ENCODE measurements around the gene DOCK8.
"Not testable (repeated sequence)": the region's sequence is repeated elsewhere in the genome, so short reads cannot be mapped to it uniquely, and the experiment has no call there.

The DOCK8 gene

DNA sequence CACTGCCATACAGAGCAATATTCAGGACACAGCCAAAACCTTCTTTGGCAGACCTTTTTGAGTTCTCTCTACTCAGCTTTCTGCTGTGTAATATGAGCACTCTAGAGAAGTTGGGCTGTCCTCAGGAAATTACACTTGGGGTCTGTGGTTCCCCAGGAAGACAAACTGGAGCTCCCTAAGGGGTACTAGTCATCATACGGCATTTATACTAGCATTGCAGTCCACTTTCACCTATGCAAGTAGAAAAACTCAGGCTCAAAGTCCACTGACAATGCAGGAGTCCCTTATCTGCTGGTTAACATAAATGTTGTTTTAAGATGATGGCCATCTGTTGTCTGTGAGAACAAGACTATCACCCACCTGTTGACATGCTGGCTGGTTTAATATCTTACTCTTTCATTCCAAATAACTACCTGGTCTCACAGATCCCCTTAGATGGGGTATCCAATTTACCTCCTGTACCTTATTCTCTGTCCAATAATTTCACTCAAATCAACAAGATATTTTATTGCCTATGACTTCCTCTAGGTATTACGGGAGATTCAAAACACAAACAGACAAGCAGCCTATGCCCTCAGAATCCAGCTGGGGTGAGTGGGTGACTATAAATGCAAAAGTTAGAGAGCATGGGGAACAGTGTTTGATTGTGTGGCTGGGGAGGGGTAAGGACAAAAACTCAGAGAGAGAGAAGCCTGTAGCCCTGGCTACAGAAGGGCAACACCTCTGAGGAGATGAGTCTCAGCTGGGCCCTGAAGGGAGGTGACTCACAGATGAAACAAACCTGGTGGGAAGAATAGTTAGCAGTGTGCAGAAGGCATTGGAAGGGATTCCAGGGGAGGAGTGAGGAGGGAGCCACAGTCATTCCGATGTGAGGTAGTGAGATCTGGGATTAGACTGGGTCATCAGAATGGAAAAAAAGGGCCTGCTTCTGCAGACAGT is 10.2 kb downstream of the DOCK8 start:
- no peak for DNase-seq (ENCODE audit: low read depth)

DNA sequence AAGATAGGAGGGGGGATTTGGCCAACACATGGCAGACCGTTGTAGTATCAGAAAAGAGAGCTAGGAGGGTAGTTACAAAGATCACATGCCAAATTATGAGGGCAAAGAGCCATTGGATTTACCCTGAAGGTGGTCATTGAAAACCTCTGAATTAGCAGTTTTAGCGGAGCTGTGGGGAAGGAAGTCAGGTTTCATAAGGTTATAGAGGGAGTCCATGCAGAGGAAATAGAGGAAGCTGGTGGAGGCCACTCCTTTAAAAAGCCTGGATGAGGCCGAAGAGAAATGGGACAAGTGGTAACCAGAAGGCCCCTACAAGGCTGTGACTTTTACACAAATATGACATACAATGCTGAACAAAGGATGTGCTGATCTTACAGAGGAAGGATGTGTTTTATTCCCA is 13.2 kb downstream of the DOCK8 start:
- no peak for DNase-seq (ENCODE audit: low read depth)

DNA sequence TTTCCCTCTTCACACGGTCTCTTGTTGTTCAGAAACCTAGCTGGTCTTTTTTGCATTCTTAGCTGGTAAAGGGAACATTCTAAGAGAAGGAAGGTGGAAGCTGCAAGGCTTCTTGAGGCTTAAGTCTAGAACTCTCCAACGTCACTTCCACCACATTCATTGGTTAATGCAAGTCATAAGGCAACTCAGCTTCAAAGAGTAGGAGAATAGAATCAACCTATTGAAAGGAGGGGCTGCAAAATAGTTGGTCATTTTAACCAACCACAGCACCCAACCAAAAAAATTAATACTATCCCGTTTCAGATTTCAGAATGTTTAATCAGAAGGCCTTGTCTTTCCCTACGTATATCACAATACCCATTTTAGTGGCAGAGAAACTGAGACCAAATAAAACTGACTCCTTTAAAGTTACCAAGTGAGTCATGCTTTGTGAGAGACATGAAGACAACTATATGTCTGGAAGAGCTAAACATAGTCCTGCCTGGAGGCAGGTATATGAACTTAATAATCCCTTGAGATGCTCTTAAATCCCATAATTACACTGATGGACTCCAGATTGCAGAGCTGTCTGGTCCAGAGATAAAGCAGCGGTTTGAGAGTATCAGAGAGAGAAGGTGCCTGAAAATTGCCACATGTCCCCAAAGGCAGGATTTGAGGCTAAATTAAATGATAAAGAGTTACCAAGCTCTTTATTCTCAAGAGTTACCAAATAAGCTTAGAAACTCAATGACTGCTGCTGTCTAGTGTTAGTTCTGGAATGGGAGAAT is 14.4 kb downstream of the DOCK8 start:
- DNase-seq (ENCODE audit: low read depth) = no peak

DNA sequence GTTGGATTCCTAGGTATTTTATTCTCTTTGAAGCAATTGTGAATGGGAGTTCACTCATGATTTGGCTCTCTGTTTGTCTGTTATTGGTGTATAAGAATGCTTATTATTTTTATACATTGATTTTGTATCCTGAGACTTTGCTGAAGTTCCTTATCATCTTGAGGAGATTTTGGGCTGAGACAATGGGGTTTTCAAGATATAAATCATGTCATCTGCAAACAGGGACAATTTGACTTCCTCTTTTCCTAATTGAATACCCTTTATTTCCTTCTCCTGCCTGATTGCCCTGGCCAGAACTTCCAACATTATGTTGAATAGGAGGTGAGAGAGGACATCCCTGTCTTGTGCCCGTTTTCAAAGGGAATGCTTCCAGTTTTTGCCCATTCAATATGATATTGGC is 17.0 kb downstream of the DOCK8 start:
- not testable (repeated sequence) for DNase-seq (ENCODE audit: low read depth)

DNA sequence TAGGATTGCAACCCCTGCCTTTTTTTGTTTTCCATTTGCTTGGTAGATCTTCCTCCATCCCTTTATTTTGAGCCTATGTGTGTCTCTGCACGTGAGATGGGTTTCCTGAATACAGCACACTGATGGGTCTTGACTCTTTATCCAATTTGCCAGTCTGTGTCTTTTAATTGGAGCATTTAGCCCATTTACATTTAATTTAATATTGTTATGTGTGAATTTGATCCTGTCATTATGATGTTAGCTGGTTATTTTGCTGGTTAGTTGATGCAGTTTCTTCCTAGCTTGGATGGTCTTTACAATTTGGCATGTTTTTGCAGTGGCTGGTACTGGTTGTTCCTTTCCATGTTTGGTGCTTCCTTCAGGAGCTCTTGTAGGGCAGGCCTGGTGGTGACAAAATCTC is 19.0 kb downstream of the DOCK8 start:
- DNase-seq (ENCODE audit: low read depth) = not testable (repeated sequence)

DNA sequence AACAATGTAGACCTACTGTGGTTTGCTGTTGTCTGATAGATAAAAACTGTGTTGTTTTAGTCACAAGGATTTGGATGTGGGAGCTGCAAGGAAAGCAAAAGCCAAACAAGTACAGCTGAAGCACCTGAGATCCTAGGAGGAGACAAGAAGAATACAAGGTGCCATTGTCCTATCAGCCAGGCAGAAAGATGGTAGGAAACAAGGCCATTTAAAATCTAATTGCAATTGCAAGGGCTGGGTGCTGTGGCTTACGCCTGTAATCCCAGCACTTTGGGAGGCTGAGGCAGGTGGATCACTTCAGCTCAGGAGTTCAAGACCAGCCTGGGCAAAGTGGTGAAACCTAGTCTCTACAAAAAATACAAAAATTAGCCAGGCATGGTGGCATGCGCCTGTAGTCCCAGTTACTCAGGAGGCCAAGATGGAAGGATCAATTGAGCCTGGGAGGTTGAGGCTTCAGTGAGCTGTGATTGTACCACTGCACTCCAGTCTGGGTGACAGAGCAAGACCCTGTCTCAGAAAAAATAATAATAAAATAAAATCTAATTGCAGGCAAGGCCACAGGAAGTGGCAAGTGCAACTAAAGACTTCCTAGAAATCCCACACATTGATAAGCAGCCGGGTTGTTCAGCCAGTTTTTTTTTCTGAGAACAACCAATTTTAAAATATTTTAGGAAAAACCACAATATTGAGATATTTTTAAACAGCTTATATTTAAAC is 22.6 kb downstream of the DOCK8 start:
- no peak for DNase-seq (ENCODE audit: low read depth)

DNA sequence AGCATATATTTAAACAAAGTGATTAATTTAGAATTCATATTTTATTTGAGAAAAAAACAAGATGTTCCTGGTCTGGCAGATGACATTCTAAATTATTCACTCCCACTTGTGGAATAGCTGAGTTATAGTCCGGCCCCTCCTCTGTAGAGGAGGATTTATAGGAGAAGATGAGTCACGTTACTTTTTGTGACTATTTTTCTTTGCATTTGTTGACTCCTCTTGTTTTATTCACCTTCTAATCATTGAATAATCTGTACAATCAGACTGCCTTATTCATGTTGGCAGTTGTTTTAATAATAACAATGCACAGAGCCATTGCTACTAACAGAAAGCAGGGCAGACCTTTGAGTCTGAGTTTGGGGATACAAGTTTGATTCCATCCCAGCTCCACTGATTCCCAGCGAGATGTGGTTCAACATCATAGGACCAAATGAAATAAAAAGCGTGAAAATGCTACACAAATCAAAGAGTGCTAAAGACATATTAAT is 23.2 kb downstream of the DOCK8 start:
- DNase-seq (ENCODE audit: low read depth) = no peak

DNA sequence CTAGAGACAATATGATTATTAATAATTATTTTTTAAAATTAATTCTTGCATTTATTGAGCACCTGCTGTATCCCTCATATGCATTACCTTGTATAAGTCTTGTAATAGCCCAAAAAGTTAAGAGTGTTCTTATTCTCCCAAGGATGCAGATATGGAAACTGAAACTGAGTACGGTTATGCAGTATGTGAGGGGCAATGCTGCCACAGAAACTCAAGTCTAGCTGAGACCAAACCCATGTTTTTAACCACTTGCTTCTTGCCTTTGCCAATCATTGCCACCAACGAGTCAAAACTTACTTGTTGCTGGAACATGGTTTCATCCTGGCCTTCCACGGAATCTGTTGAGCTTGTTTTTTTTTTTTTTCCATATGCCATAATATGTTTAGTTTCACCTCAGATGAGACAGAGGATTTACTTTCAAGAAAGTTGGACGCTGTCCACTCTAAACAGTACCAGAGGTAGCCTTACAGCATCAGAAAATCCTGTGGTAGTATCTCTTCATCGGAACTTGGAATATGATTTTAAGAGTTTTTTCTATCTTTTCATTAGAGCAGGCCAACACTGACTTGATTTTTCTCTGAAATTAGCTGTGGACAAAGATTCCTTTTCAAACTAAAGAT is 27.9 kb downstream of the DOCK8 start:
- DNase-seq (ENCODE audit: low read depth) = no peak

DNA sequence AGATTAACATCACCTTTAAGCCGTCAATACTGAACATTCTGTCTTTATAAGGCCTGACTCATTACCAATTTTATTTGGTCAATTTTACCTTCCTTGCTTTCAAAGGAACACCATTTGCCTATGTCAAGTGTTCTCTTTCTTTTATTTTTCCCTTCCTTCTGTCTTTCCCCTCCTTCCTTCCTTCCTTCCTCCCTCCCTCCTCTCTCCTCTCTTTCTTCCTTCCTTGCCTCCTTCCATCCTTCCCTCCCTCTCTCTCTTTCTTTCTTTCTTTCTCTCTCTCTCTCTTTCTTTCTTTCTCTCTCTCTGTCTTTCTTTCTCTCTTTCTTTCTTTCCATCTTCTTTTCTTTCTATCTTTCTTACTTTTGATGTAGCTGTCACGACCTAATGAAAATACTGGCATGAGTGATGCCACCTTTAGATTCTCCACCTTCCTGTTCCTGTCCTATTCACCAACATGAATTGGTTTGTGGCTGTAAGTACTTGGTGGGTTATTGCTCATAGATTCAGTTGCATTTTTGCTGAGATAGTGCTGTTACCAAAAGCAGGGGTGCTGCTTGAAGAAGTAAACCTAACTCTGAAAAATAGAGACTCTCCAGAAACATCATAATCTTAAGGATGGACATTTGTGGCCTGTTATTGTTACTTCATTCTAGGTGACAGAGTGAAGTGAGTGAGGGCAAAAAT is 33.8 kb downstream of the DOCK8 start:
- no peak for DNase-seq (ENCODE audit: low read depth)

DNA sequence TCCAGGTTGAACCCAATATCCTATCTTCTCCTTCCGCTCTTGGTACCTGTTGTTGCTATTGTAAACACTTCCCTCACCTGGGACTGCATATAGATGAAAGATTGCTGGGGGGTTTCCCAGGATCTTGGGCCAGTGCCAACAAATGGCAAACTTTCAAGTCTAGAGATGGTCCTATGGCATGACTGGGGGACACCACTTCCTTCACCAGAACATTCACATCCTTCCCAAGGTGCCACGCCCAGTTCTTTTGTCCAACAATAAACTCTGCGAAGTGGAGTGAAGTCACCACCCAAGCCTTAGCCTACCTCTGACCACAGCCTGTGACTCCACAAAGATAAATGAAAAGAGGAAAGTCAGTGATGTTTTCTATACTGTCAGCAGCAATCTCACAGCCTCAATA is 34.4 kb downstream of the DOCK8 start:
- no peak for DNase-seq (ENCODE audit: low read depth)

DNA sequence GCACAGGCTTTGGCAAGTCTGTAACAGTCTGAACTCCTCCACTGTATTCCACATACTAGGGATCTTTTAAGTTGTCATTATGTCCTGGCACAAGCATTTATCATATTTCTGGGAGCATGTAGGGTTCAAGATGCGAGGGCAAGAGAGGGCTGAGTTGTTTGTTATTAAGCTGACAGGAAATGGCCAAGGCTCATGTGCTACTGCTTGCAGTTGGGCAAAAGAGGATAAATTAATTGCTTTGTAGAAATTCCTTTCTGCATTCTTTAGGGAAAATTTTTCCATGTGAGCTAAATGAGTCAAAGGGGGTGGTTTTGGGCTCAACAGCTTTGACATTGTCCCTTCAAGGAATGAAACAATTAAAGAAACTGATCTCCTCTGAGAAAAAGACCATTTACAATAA is 35.4 kb downstream of the DOCK8 start:
- no peak for DNase-seq (ENCODE audit: low read depth)

DNA sequence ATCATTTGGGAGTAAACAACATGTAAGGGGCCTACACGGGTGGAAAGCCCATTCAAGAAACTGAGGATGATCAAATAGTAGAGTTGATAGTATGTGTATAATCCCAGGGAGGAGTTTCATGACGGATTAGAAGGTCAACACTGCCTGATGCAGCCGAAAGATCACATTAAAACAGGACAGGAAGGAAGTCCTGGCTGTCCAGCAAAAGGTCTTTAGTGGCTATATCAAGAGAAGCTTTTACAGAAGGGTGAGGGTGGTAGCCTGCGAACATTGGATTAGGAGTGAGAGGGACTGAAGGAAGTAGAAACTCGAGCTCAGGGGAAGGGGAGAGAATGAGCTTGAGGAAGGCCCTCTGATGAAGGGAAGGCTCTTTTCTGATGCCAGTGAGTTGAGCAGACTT is 36.0 kb downstream of the DOCK8 start:
- DNase-seq (ENCODE audit: low read depth) = no peak

DNA sequence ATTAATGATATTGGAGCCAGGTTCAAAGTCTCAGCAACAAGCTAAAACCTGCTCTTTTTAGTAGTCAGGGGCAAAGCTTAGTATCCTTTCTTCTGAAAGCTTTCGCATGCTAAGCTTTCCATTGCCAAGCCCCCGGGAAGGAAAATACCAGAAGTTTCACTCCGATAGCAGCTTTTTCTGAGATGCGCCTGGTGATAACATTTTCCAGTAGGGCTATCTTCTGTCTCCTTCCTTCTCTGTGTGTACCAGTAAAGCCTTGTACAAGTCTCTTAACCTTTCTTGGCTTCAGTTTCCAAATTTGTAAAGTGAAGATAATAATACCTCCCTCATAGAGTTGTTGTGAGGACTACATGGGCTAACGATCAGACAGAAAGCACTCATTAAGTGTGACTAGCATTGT is 36.7 kb downstream of the DOCK8 start:
- no peak for DNase-seq (ENCODE audit: low read depth)

DNA sequence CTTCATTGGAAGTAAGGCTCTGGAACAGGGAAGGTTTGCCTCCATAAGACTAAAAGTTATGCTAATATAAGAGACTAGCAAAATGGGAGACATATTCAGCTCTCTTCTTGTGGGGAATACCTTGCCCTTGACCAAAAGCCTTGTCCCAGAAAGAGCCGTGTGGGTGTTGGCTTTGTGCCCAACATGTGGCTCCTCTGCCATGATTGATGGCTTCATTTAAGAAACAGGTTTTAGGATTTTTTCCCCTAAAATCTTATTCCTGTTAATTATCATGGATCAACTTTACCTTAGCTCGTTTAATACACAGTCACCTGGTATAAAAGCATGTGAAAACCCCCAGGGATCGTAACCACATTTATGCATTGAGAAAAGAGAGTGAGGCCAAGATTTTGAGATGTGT is 38.9 kb downstream of the DOCK8 start:
- DNase-seq (ENCODE audit: low read depth) = no peak

DNA sequence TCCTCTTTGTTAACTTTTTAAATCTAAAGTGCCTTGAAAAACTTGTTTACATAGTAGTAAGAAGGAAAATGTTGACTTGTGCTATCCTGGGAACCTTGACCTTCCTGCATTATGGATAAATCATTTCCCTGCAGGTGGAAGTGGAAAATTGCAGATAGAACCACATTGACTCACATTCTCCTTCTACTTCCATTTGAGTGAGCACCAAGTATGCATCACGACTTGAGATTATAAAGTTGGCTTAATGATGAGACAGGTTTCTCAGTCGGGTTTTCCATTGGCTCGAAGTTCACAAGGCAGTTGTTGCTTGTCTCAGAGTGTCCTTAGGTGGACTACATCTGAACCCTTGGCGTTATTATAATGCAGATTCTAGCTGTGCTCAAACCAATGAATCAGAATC is 39.9 kb downstream of the DOCK8 start:
- no peak for DNase-seq (ENCODE audit: low read depth)

DNA sequence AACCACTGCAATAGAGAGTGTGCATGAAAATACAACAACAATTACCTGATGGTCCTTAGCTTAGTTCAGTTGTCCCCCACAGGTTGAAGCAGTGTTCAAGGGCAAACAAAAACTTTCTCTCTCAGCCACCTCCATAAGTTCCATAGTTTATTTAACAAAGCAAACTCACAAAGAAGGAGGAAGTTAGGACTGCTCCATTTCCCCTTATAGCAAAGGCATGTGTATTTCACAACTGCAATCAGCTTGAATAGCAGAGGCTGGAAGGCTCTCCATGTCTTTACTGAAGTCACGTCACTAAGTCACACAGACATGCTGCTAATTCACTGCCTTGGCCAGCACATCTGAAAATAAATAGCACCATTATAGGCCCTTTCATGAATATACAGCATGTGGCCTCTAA is 43.3 kb downstream of the DOCK8 start:
- DNase-seq (ENCODE audit: low read depth) = no peak

DNA sequence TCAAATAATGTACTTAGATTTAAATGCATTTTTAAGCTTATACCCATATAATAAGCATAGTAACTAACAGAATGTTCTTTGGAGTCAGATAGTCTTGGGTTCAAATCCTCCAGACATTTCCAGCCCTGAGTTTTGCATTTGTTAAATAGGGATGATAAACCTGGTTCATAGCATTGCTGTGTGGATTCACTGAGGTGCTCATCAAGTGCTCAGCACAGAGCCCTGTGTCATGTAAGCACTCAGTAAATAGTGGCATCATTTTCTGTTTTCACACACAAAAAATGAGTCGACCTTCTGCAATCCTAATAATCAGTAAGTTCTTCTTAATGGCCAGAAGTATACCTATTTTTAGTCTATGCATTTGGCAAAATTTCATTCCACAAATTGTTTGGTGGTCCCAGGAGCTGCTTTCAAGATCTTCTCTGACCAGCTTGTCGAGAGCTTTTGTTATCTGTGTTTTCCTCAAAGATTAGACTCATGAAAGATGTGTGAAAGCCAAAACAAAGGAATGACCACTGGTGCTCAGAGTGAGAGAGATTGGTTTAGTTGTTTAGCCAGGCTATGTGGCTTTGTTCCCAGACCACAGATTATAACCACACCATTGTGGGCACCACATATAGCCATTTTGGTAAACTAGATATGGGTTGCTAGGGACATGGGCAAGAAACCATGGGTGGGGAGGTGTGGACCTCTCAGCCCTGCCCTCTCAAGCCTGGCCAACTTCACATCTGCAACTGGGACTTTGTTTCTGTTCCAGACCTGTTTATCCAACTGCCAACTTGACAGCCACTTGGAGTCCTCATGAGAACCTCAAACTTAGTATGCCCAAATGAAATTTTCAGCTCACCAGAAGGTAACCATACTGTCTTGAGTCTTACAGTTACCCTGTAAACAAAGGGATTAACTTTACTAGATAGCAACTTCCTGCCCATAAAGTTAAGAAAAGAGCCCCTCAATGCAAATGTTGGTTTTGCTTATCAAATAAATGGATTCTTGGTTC is 45.0 kb downstream of the DOCK8 start:
- no peak for DNase-seq (ENCODE audit: low read depth)

DNA sequence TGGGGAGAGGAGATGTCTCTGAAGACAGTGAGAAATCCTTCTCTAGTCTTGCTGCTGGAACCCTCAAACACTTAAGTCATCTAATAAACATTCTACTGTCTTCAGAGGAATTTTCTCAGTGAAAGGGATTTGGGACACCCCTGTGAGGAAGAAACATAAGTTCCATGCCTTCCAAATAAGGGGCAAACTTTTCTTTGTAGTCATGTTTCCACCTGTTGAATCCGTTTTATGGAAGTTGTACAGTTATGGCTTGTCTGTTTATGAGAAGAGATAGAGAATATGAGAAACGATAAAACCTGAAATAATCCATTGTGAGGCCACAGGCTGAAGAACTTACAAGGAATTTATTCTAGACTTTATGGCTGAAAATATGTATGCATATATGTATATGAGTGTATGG is 49.6 kb downstream of the DOCK8 start:
- DNase-seq (ENCODE audit: low read depth) = no peak

DNA sequence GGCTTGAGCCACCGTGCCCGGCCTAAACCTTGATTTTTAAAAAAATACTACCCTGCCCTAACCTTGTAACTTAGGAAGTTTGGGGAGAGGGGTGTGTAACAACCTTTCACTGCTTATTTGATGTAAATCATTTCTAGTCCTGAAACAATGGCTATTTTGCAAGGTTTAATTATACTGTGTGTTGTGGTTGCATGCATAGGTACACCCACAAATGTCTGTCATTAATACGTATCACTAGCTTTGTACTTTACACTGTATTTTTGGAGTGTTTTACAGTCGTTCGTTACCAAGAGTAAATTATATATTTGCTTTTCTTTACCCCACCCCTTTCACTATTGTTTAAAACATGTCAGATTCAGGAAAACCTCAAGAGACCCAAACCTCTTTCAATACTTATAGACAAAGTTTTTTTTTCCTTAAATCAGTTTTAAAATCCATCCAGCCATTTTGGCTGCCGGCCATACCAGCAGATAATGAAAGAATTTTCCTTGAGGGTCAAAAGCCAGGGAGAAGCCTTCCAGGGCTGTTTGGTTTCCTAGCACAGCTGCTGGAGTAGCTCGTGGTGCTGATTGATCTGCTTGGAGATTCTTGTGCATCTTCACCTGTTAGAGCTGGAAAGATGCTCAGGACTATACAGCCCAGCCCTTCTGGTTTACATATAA is 50.7 kb downstream of the DOCK8 start:
- no peak for DNase-seq (ENCODE audit: low read depth)

DNA sequence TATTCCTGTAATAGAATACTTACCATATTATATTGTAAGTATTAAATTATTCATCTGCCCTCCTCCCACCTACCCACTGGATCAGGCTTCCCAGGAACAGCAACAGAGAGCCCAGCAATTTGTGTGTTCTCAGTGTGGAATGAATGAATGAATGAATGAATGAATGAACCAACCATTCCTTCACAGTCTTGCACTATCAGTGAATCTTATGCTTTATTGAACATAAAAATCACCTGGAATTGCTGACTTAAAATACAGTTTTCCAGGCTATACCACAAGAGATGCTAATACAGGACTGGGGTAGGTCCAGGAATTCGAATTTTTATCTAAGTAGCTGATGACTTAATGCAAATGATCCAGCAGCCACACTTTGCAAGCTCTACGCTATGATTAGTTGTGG is 51.6 kb downstream of the DOCK8 start:
- no peak for DNase-seq (ENCODE audit: low read depth)
